Activated CD4-positive, CD25-positive, alpha-beta regulatory T cell treated with anti-CD3 and anti-CD28 coated beads, Interleukin-2, amount 50 U/mL, for 72 hours (primary cell): ENCODE measurements around the gene KCNG1.

ENCODE experiments used
- DNase-seq: peaks from one replicate; pipeline ENCODE4 v3.0.0; 2021

Gene KCNG1

DNA sequence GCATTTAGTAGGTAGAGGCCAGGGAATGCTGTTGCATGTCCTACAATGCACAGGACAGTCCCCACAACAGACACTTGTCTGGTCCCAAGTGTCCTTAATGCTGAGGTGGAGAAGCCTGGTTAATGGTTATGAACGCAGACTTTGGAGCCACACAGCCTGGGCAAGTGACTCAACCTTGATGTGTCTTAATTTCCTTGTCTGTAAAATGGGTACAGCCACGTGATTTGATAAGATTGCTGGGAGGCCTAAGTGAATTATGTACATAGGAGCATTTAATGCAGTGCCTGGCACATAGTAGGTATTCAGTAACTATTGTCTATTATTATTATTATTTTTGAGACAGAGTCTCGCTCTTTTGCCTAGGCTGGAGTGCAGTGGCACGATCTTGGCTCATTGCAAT is 11.4 kb downstream of the KCNG1 start:
- DNase-seq = no peak

DNA sequence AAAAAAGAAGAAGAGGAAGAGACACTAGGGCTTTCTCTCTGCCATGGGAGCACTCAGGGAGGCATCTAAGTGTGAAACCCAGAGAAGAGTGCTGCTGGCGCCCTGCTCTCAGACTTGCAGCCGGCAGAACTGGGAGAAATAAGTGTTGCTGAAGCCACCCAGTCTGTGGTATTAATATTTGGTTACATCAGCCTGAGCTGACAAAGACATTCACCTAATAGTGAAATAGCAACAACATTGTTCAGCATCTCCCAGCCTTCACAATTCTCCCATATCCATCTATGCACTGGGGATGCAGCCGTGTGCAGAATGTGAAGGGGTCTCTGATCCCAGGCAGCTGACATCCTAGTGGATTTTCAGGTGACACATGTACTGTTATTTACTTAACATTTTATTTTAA is 12.0 kb downstream of the KCNG1 start:
- DNase-seq = no peak

DNA sequence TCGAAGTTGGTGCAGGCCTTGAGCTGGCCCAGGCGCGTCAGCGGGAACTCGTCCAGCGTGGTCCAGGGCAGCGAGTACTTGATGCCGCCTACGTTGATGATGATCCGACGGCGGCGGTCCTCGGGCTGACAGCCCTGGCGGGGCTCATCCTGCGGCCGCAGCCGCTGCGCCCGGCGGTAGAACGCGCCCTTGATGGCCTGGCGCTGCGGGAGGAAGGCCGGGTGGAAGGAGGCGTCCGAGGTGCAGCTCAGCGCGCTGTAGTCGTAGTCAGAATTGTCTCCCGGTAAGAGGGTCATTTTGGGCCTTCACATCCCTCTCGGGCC is 12.9 kb downstream of the KCNG1 start:
- DNase-seq = no peak

DNA sequence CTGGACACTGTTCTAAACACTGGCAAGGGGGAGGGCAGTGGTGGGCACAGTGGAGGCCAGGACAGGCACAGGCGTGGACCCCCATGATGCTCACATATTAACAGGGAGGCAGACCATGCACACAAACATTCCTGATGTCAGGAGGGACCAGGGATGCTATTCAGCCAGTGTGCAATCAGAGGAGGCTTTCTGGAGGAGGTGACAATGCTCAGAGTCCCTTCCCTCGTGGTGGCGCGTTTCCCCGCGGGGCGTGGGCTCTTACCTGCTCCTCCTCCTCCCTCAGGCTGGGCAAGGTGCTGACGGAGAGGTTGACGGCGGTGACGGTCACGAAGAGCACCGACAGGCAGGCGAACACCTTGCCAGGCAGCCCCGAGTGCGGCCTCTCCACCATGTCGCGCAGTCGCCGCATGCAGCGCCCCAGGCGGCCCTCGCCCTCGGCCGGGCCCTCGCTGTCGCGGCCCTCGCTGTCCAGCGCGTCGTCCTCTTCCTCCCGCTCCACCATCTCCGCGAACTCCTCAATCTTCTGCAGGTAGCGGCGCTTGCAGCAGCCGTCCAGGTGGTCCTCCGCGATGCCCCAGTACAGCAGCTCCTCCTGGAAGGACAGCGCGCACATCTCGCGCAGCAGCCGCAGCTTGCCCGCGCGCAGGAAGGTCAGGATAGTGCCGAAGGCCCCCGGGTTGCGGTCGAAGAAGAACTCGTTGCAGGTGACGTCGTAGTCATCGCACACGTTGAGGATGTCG is 13.4 kb downstream of the KCNG1 start:
- DNase-seq = no peak

DNA sequence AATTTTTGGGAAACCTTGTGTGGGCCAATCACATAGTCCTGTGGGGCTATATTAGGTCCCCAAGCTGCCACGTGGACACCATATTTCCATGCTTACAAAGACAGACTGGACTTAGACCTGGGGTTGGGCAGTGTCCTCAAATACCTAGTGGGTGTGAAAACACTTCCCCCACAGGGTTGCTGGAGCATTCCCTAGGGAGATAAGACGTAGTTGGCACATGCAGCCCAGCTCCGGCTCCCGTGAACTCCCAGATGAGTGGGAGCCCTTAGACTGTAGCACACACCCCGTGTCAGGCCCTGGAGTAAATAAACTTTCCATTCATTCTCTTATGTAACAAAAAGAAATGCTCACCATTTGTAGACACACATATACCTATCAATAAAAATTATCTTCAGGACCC is 14.2 kb downstream of the KCNG1 start:
- DNase-seq = no peak

DNA sequence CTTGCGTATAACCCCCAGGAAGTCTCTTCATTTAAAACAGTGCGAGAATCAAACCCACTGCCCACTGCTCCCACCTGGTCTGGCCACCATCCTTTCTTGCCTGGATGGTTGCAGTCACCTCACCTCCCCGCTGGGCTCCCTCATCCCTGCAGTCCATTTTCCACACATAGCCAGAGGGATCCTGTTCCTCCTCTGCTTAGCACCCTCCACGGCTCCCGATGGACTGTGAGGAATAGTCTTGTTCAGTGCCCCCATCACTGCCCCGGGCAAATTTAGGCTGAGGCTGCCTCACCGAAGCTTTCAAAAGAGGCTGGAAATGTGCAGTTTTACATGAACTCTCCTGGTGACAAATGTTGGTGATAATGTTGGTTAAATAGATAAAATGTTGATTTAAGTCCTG is 17.7 kb downstream of the KCNG1 start:
- DNase-seq = no peak

DNA sequence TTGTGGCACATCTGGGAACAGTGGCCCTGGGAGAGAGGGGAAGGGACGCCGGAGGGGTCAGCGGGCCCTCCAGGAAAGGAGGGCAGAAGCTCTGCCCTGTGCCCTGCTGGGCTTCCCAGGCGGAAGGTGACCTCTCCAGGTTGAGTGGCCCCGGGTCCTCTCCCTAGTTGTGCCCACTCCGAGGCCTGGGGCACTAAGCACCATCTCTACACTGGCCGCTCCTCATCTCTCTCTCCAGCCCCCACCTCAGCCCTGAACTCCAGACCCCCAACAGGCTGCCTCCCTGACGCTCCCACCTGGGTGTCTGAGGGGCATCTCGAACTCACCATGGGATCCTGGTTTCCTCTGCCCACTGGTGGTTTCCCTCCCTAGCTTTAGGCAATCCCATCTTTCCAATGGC is 18.1 kb downstream of the KCNG1 start:
- DNase-seq = no peak

DNA sequence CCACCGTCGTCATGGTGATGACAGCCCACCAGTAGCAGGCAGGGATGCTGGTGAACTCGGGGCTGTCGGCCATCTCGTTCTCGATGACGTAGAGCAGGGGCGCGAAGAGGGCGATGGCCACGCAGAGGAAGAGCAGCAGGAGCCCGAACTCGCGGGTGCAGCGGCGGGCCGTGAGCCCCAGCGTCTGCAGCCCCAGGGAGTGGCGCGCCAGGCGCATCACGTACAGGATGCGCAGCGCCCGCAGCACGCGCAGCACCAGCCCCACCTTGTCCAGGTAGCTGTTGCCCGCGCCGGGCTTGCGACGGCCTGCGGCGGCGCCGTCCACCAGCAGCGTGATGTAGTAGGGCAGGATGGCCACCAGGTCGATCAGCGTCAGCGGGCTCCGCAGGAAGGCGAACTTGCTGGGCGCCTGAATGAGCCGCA is 18.6 kb downstream of the KCNG1 start:
- no peak for DNase-seq

DNA sequence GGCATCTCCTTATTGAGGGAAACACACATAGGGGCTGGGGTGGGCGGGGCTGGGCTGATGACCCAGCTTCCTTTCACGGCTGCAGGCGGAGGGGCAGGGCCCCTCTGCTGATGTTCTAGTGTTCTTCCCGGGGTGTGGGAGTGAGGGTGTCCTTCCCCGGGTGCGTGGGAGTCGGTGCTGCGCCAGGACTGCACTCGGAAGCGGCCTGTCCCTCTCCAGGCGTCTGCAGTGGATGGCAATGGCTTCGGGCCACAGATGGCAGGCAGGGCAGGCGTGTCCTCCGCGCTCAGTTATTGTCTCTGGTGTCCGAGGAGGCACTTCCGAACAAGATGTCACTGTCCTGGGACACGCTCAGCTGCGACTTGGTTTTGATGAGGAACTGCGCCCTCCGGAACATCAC is 19.2 kb downstream of the KCNG1 start:
- no peak for DNase-seq

DNA sequence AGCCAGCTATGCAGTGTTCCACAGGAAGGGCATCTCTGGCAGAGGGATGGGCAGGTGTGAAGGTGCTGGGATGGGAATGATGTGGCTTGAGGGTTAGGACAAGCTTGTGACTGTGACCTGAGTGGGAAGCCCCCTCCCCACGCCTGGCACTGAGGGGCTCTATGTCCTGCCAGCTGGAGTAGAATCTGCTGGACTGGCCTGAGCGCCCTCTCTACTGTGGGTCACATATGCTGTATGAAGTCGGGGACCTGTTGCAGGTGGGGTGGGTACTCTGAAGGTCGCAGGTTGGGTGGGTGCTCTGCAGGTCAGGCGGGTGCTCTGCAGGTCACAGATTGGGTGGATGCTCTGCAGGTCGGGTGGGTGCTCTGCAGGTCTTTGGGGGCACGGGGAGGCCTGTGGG is 20.3 kb downstream of the KCNG1 start:
- no peak for DNase-seq

DNA sequence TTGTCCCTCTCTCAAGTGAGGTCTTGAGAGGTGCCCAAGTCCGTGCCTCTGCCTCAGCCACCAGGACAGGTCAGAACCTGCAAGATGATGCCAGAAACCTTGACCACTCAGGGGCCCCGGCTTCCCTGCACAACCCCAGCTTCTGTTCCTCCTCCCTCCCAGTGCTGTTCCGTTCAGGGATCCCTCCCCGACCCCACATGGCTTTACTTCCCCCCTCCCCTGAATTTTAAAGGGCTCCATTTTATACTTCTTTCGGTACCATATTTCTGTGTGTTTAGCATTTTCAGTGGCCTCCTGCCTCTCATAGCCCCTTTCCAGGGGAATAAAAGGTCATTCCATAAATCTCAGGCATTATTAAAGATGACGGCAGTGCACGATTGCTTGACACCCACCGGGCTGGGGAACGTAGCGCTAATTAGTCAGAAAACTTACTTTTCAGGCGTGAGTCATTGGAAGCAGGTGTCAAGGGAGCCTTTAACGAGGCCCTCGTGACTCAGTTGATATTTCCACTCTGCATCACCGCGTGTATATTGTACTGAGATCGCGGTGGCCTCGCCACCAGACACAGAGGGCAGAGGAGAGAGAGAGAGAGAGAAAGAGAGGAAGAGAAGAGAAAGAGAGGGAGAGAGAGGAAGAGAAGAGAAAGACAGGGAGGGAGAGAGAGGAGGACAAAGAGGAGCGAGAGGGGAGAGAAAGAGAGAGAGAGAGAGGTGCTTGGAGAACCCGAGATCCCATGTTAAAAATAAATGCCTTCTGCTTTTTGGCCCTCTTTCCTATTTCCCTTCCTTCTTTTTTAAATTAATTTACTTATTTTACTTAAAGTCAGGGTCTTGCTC is 21.3 kb downstream of the KCNG1 start:
- no peak for DNase-seq

DNA sequence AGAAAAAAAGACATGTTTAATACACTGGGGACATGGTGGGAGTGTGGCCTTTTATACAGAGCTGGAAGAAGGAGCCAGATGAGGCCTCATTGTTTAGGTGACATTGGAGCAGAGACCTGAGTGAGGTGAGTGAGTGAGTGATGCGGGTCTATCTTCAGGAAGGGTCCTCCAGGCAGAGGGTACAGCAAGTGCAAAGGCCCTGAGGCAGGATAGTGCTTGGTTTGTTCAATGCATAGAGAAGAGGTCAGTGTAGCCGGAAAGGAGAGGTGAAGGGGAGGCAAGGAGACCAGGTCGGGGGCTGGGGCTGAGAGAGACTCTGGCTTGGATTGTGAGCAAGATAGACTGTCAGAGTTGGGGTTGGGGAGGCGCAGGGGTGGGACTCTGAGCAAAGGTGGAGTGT is 23.6 kb downstream of the KCNG1 start:
- DNase-seq = no peak

DNA sequence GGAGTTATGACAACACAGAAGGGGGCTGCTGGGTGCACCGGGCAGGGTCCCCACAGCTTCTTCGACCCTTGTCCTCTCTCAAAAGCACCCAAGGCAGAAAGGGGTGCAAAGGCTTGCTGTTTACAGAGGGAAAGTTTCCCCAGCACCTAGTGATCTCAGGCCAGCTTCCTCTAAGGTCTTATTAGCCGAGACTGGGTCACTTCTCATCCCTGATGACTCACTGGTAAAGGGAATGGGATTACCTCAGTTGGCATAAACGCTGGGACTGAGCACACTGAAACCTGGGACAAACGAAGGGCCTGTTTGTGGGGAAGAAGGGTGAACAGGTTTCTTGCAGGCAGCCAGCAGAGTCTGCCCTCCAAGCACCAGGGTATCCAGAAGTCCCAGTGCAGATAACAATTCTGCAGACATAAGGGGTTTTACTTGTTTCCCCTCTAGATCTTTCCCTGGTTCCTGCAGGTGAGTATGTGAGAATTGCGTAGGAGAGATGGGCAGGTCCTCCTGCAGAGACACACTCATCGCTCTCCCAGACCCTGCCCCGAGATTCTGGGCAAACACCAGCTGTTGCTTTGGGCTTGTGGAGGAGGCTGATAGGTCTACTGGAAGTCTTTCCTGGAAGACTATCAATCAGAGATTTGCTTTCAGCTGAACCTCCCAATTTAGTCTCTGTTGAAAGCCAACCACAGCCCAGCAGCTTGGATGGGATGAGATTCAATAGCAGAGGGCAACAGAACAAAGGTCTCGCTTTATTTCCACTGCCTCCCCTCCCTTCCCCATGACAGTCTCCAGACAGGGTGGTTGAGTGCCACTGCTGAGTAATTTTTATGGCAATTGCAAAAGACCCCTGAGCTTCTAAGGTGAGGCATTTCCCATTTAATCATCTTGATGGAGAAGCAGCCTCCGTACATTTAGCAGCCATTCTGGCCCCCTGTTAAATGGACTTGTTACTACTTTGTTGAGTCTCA is 25.7 kb downstream of the KCNG1 start:
- no peak for DNase-seq

DNA sequence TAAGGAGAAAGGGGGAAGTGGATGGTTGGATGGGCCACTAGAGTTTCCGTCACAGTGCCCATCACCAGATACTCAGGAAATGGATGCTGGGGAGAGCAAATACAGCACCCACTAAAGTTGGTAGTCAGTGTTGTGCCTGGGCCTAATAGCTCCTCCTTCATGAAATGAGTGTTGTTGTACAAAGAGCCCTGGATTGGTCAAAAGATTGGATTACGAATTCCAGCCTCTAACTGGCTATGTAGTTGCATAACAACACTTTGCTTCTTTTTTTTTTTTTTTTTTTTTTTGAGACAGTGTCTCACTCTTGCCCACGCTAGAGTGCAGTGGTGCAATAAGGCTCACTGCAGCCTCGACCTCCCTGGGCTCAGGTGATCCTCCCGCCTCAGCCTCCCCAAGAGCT is 27.4 kb downstream of the KCNG1 start:
- no peak for DNase-seq

DNA sequence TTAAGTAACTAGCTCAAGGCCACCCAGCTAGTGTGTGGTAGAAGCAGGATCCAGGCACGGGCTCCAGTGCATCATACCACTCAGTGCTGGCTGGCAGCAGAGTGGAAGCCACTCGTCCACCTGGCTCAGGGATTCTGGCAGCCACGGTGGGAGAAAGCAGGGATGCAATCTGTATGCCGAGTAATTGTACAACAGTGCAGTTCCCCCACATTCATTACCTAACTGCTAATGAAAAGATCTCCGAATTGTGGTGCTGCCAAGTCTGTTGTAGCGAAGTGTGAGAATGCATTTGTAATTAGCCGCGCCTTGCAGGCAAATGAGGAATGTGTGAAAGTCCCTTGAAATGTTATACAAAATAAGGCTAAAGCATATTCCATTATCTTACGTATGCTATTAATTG is 29.0 kb downstream of the KCNG1 start:
- no peak for DNase-seq

DNA sequence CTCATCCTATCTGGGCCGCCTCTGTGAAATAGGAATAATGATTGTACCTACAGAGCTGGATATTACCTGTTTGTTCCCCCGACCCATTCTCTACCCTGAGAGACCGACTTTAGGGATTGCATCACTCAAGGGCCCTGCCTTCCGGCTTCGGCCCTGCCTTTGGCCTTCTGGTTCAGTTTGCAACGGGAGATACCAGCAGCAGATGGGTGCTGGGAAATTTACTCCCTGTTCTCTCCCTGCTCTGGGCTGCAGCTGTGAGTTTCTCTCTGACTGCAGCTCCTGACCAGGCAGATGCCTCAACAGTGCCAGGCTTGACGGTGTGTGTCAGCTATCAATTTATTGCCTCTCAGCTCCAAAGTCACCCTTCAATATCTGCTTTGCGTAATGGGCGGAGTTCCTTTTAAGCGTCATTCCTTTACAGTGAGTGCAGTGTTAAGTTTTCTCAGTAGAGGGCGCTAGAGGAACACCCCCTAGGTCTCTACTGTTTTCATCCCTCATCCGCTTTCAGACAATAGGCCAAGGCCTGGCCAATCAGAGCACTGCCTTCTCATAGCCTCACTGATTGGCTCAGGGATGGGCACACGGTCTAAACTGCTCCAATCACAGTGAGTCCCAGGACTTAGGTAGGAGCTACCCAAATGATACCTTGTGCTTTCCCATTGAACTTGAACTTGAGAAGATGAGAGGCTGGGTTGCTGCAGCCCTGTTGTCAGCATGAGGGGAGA is 30.0 kb downstream of the KCNG1 start:
- DNase-seq = peak; percentile 46

DNA sequence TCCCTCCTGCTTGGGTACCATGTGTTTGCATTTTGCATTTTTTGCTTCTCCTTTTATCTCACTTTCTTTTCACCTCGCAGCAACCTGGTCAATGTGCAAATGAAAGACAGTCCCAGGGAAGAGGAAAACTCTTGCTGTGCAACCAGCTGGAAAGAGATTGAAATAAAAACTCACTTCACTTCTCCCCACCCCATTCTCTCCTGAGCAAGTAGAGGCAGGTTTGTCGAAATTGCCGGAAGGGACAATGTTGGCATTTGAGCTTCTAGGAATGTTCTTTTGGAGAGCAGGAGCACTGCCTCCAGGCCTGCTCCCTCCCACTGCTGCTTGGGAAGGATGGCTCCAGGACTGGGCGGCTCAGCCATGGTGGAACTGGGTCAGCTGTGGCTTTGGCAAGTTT is 30.6 kb downstream of the KCNG1 start:
- DNase-seq = no peak

DNA sequence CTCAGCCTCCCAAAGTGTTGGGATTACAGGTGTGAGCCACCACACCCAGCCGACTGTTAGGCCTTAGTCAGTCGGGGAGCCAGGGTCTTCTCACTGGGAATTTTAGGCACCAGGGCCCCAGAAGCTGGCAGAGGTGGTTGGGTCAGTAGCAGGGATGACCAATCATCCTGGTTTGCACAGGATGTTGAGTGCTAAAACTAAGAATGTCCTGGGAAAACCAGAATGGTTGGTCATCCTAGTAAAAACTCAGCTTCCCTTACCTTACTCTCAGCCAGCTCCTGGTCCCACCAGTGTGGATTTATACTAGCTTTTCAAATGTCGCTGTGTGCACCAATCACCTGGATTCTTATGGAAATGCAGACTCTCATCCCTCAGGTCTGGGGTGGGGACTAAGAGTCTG is 31.8 kb downstream of the KCNG1 start:
- DNase-seq = no peak

DNA sequence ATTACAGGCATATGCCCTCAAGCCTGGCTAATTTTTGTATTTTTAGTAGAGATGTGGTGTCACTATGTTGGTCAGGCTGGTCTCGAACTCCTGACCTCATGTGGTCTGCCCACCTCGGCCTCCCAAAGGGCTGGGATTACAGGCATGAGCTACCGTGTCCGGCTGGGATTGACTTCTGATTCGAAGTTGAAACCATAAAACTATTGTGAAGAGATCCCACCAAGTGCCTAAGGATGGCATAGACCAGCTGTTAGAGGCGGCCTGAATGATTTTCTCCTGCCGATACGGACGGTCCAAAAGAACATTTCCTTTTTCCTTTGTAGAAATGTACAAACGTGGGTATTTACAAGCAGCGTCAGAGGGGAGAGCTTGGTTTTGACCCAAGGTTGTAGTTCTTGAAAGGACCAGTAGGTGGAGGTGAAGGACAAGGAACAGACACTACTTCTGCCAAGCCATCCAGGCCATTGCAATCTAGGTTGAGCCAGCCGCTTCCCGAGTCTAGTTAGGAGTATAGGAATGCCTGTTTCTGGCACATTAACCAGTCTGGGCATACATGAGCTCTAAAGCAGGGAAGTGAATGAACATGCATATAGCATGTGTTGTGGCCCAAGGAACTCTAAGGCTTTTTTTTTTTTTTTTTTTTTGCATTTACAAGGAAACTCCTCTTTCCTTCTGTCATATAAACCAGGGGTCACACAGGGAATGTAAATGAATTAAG is 35.3 kb downstream of the KCNG1 start:
- DNase-seq = peak; percentile 40

DNA sequence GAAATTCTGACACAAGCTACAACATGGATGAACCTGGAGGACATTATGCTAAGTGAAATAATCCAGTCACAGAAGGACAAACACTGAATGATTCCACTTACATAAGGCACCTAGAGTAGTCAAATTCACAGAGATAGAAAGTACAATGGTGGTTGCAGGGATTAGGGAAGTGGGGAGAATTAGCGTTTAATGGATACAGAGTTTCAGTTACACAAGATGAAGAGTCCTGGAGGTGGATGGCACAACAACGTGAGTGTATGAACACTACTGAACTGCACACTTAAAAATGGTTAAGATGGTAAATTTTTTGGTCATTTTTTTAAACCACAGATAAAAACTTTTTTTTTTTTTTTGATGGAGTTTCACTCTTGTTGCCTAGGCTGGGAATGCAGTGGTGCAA is 39.6 kb downstream of the KCNG1 start:
- no peak for DNase-seq

DNA sequence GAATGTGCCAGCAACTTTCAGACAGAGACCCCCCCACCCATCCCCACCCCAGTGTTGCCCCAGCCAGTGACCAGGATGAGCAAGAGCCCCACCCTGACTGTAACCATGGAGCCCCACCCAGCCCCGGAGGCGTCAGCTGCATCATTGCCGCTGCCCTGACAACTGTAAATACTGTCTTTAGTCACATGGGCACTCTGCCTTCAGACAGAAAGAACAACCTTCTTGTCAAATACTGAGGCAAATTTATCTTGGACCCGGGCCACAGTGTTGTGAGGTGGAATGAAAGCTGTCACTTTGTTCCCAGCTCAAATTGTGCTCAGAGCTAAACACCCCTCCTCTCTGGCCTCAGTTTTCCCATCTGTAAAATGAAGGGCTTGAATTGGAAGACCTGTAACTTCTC is 40.5 kb downstream of the KCNG1 start:
- no peak for DNase-seq

DNA sequence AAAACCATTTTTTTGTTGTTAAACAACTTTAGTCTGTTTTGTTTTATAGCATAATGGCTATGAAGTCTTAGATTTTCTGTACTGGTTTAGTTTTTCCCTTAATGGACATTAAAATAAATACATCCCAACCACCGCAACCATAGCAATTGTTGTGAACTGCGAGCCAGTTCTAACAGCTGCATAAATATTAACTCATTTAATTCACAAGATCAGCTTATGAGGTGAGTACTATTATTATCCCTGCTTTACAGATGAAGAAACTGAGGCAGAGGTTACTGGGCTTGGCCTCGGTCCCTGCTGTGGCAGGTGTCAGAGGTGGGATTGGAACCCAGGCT is 41.2 kb downstream of the KCNG1 start:
- DNase-seq = no peak
